ENCODE results near the gene ULK4.
"Not testable (repeated sequence)": the region's sequence is repeated elsewhere in the genome, so short reads cannot be mapped to it uniquely, and the experiment has no call there.

Gene ULK4

GRCh38 chr3:41693799-41694198 is 268.1 kb downstream of the ULK4 start:
- Histone ChIP-seq H3K36me3 (ENCODE audit: control insufficient read depth in 2 of 2, insufficient read depth in 2 of 2, low read length in 2 of 2) (no peaks in the 10 kb centered on the region), H3K9me3 (ENCODE audit: control insufficient read depth in 2 of 2, low read length in 2 of 2) (no peaks in the 10 kb centered on the region), H3K4me1 (ENCODE audit: control insufficient read depth, insufficient read depth, low read length) (no peaks in the 10 kb centered on the region), H3K27me3 (ENCODE audit: control insufficient read depth in 1 of 2, insufficient read depth in 2 of 2, low read length in 2 of 2) (no peaks in the 10 kb centered on the region), H3K4me3 (ENCODE audit: low read length in 2 of 2) (no peak overlapping the region), H3K27ac (ENCODE audit: low read length) (no peak overlapping the region), H3K9ac (ENCODE audit: low read length in 2 of 2) (no peak overlapping the region)

- Histone ChIP-seq H3K36me3 (ENCODE audit: control insufficient read depth in 2 of 2, insufficient read depth in 2 of 2, low read length in 2 of 2) (no peaks in the 10 kb centered on the region), H3K27ac (ENCODE audit: low read length) (no peak overlapping the region), H3K27me3 (ENCODE audit: control insufficient read depth in 1 of 2, insufficient read depth in 2 of 2, low read length in 2 of 2) (no peaks in the 10 kb centered on the region), H3K4me1 (ENCODE audit: control insufficient read depth, insufficient read depth, low read length) (no peaks in the 10 kb centered on the region), H3K4me3 (ENCODE audit: low read length in 2 of 2) (no peak overlapping the region), H3K9me3 (ENCODE audit: control insufficient read depth in 2 of 2, low read length in 2 of 2) (no peaks in the 10 kb centered on the region), H3K9ac (ENCODE audit: low read length in 2 of 2) (no peak overlapping the region)
Measured at GRCh38 chr3:41690766-41691563, 270.9 kb downstream of the ULK4 start.

GRCh38 chr3:41688595-41689380 is 273.1 kb downstream of the ULK4 start:
- H3K9ac ChIP-seq (ENCODE audit: low read length in 2 of 2): no peak overlapping the region
- no peaks in the 10 kb centered on the region for H3K4me1 ChIP-seq (ENCODE audit: control insufficient read depth, insufficient read depth, low read length)
- no peaks in the 10 kb centered on the region for H3K9me3 ChIP-seq (ENCODE audit: control insufficient read depth in 2 of 2, low read length in 2 of 2)
- H3K36me3 ChIP-seq (ENCODE audit: control insufficient read depth in 2 of 2, insufficient read depth in 2 of 2, low read length in 2 of 2): no peaks in the 10 kb centered on the region
- no peak overlapping the region for H3K27ac ChIP-seq (ENCODE audit: low read length)
- H3K27me3 ChIP-seq (ENCODE audit: control insufficient read depth in 1 of 2, insufficient read depth in 2 of 2, low read length in 2 of 2): no peaks in the 10 kb centered on the region
- no peak overlapping the region for H3K4me3 ChIP-seq (ENCODE audit: low read length in 2 of 2)

DNA sequence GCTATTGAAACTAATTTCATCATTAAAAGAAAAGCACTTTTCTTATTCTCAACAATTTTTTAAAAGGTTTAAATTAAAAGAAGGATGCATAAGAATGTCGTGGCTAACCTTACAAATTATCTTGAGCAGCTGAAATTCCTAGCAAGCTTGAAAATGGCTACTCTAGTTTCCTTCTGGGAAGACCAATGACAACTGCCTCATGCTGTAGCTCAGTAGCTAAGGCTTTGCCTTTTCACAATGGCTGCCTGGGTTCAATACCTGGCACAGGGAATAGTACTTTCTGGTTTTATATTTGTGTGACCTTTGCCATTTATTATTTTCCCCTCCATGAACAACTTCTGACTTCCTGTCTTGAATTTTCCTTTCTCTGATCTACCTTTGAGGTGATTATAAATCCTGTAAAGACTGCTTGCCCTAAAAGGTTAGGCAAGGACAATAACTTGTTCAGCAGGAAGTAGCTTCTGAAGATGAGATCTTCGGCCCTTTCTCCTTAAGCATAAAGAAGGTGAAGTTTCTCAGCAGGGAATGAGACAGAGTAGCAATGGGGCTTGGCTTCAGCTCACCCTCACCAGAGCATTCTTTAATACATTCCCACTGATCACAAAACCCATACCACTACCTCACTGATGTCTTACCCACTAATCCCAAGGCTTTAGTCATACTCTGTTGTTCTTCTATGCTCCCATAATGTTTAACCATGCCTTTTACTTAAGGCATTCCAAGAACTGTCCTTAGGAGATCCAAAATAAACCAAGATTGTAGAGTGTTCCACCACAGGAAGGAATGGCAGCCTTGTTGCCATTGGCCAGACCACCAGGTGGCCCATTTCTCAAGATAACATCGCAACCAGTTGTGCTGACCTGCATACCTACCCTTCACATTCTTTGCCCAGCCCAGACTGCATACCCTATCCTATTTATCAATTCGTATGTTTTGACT is 276.8 kb downstream of the ULK4 start:
- no peaks in the 10 kb centered on the region for H3K36me3 ChIP-seq (ENCODE audit: control insufficient read depth in 2 of 2, insufficient read depth in 2 of 2, low read length in 2 of 2)
- no peaks in the 10 kb centered on the region for H3K27me3 ChIP-seq (ENCODE audit: control insufficient read depth in 1 of 2, insufficient read depth in 2 of 2, low read length in 2 of 2)
- H3K27ac ChIP-seq (ENCODE audit: low read length): no peak overlapping the region
- no peaks in the 10 kb centered on the region for H3K9me3 ChIP-seq (ENCODE audit: control insufficient read depth in 2 of 2, low read length in 2 of 2)
- no peak overlapping the region for H3K9ac ChIP-seq (ENCODE audit: low read length in 2 of 2)
- H3K4me3 ChIP-seq (ENCODE audit: low read length in 2 of 2): no peak overlapping the region
- no peaks in the 10 kb centered on the region for H3K4me1 ChIP-seq (ENCODE audit: control insufficient read depth, insufficient read depth, low read length)

GRCh38 chr3:41683666-41684350 is 278.1 kb downstream of the ULK4 start:
- no peak overlapping the region for H3K4me3 ChIP-seq (ENCODE audit: low read length in 2 of 2)
- H3K4me1 ChIP-seq (ENCODE audit: control insufficient read depth, insufficient read depth, low read length): no peaks in the 10 kb centered on the region
- H3K9me3 ChIP-seq (ENCODE audit: control insufficient read depth in 2 of 2, low read length in 2 of 2): no peaks in the 10 kb centered on the region
- H3K27ac ChIP-seq (ENCODE audit: low read length): no peak overlapping the region
- H3K27me3 ChIP-seq (ENCODE audit: control insufficient read depth in 1 of 2, insufficient read depth in 2 of 2, low read length in 2 of 2): no peaks in the 10 kb centered on the region
- no peaks in the 10 kb centered on the region for H3K36me3 ChIP-seq (ENCODE audit: control insufficient read depth in 2 of 2, insufficient read depth in 2 of 2, low read length in 2 of 2)
- H3K9ac ChIP-seq (ENCODE audit: low read length in 2 of 2): no peak overlapping the region

- Histone ChIP-seq H3K9ac (ENCODE audit: low read length in 2 of 2) (no peak overlapping the region), H3K9me3 (ENCODE audit: control insufficient read depth in 2 of 2, low read length in 2 of 2) (no peaks in the 10 kb centered on the region), H3K27ac (ENCODE audit: low read length) (no peak overlapping the region), H3K36me3 (ENCODE audit: control insufficient read depth in 2 of 2, insufficient read depth in 2 of 2, low read length in 2 of 2) (no peaks in the 10 kb centered on the region), H3K4me3 (ENCODE audit: low read length in 2 of 2) (no peak overlapping the region), H3K27me3 (ENCODE audit: control insufficient read depth in 1 of 2, insufficient read depth in 2 of 2, low read length in 2 of 2) (no peaks in the 10 kb centered on the region), H3K4me1 (ENCODE audit: control insufficient read depth, insufficient read depth, low read length) (no peaks in the 10 kb centered on the region)
Measured at GRCh38 chr3:41682996-41683395, 278.9 kb downstream of the ULK4 start.

- Histone ChIP-seq H3K9me3 (ENCODE audit: control insufficient read depth in 2 of 2, low read length in 2 of 2) (no peaks in the 10 kb centered on the region), H3K27ac (ENCODE audit: low read length) (no peak overlapping the region), H3K9ac (ENCODE audit: low read length in 2 of 2) (no peak overlapping the region), H3K4me3 (ENCODE audit: low read length in 2 of 2) (no peak overlapping the region), H3K27me3 (ENCODE audit: control insufficient read depth in 1 of 2, insufficient read depth in 2 of 2, low read length in 2 of 2) (no peaks in the 10 kb centered on the region), H3K4me1 (ENCODE audit: control insufficient read depth, insufficient read depth, low read length) (no peaks in the 10 kb centered on the region), H3K36me3 (ENCODE audit: control insufficient read depth in 2 of 2, insufficient read depth in 2 of 2, low read length in 2 of 2) (no peaks in the 10 kb centered on the region)
Measured at GRCh38 chr3:41682382-41682781, 279.5 kb downstream of the ULK4 start.

DNA sequence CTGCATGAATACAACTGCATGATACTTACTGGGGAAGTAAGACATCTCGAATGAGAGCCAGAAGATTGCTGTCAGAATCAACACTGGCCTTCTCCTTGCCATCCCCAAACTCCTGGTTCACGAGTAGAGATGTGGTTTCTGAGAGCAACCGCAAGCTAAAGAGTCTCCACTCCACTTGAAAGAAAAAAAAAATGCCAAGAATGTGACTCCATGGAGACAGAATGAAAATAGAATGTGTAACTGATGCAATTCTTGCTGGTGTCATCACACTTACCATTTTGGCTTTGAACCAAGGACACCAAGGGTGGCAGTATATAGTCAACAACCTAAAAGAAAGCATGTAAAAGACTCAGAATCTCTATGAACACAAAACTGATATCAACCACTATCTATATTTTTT is 280.4 kb downstream of the ULK4 start:
- Histone ChIP-seq H3K36me3 (ENCODE audit: control insufficient read depth in 2 of 2, insufficient read depth in 2 of 2, low read length in 2 of 2) (no peaks in the 10 kb centered on the region), H3K27ac (ENCODE audit: low read length) (no peak overlapping the region), H3K4me1 (ENCODE audit: control insufficient read depth, insufficient read depth, low read length) (no peaks in the 10 kb centered on the region), H3K9me3 (ENCODE audit: control insufficient read depth in 2 of 2, low read length in 2 of 2) (no peaks in the 10 kb centered on the region), H3K9ac (ENCODE audit: low read length in 2 of 2) (no peak overlapping the region), H3K27me3 (ENCODE audit: control insufficient read depth in 1 of 2, insufficient read depth in 2 of 2, low read length in 2 of 2) (no peaks in the 10 kb centered on the region), H3K4me3 (ENCODE audit: low read length in 2 of 2) (no peak overlapping the region)

DNA sequence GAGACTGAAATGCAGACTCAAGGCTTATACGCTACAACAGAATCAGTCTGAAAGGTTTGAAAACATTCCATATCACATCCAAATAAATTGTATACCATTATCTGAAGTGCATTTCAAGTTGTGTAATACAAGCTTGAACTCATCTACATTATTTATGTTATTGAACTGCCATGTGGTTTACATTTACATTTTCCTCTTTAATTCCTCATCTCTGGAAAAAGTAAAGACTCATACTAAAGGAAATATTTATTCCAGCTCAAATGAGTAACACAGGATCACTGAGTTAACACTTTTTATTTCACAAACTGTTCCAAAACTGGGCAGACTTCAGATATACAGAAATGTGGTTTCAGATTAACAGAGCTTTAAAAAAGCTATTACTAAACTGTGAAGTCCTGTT is 282.5 kb downstream of the ULK4 start:
- Histone ChIP-seq H3K4me1 (ENCODE audit: control insufficient read depth, insufficient read depth, low read length) (no peaks in the 10 kb centered on the region), H3K9me3 (ENCODE audit: control insufficient read depth in 2 of 2, low read length in 2 of 2) (no peaks in the 10 kb centered on the region), H3K9ac (ENCODE audit: low read length in 2 of 2) (no peak overlapping the region), H3K27me3 (ENCODE audit: control insufficient read depth in 1 of 2, insufficient read depth in 2 of 2, low read length in 2 of 2) (no peaks in the 10 kb centered on the region), H3K36me3 (ENCODE audit: control insufficient read depth in 2 of 2, insufficient read depth in 2 of 2, low read length in 2 of 2) (no peaks in the 10 kb centered on the region), H3K27ac (ENCODE audit: low read length) (no peak overlapping the region), H3K4me3 (ENCODE audit: low read length in 2 of 2) (no peak overlapping the region)

GRCh38 chr3:41675102-41675501 is 286.8 kb downstream of the ULK4 start:
- H3K4me1 ChIP-seq (ENCODE audit: control insufficient read depth, insufficient read depth, low read length); H3K27ac ChIP-seq (ENCODE audit: low read length); H3K9me3 ChIP-seq (ENCODE audit: control insufficient read depth in 2 of 2, low read length in 2 of 2); H3K36me3 ChIP-seq (ENCODE audit: control insufficient read depth in 2 of 2, insufficient read depth in 2 of 2, low read length in 2 of 2); H3K4me3 ChIP-seq (ENCODE audit: low read length in 2 of 2); H3K9ac ChIP-seq (ENCODE audit: low read length in 2 of 2); H3K27me3 ChIP-seq (ENCODE audit: control insufficient read depth in 1 of 2, insufficient read depth in 2 of 2, low read length in 2 of 2): not testable (repeated sequence)

Measured in stomach smooth muscle (tissue), 2 donors.